ENCODE measurements around the gene PTPN23.
"Not testable (repeated sequence)": the region's sequence is repeated elsewhere in the genome, so short reads cannot be mapped to it uniquely, and the experiment has no call there.

The PTPN23 gene, protein sequence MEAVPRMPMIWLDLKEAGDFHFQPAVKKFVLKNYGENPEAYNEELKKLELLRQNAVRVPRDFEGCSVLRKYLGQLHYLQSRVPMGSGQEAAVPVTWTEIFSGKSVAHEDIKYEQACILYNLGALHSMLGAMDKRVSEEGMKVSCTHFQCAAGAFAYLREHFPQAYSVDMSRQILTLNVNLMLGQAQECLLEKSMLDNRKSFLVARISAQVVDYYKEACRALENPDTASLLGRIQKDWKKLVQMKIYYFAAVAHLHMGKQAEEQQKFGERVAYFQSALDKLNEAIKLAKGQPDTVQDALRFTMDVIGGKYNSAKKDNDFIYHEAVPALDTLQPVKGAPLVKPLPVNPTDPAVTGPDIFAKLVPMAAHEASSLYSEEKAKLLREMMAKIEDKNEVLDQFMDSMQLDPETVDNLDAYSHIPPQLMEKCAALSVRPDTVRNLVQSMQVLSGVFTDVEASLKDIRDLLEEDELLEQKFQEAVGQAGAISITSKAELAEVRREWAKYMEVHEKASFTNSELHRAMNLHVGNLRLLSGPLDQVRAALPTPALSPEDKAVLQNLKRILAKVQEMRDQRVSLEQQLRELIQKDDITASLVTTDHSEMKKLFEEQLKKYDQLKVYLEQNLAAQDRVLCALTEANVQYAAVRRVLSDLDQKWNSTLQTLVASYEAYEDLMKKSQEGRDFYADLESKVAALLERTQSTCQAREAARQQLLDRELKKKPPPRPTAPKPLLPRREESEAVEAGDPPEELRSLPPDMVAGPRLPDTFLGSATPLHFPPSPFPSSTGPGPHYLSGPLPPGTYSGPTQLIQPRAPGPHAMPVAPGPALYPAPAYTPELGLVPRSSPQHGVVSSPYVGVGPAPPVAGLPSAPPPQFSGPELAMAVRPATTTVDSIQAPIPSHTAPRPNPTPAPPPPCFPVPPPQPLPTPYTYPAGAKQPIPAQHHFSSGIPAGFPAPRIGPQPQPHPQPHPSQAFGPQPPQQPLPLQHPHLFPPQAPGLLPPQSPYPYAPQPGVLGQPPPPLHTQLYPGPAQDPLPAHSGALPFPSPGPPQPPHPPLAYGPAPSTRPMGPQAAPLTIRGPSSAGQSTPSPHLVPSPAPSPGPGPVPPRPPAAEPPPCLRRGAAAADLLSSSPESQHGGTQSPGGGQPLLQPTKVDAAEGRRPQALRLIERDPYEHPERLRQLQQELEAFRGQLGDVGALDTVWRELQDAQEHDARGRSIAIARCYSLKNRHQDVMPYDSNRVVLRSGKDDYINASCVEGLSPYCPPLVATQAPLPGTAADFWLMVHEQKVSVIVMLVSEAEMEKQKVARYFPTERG (N-terminal part only)

DNA sequence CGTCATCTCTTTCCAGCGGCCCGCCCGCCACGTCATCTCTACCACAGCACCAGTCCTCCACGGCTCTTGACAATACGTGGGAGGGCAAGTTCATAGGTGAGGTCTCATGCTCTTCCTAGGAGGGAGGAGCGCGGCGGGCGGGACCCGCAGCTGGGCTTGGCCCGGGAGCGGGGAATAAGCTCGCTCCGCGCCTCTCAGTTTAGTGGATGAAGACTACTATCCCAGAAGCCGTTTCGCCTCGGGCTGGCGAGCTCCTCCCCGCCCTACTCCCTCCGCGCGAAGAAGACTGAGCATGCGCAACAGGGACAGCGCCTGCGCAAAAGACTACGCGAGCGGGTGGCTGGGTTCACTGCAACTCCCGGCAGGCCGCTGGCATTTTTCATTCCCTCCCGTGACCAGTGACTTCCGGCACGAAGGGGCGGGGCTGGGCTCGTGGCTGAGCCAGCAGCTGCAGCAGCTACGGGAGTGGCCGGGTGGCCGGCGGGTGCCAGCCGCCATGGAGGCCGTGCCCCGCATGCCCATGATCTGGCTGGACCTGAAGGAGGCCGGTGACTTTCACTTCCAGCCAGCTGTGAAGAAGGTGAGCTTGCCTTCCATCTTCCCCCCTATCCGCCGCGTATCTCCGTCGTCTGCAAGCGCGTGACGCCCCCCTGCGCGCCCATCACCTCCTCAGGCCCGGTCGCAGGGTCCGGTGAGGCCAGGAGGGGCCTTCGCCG, at the start of gene PTPN23:
Gene PTPN23 (plus strand): TSS at position 421 of the 716 bp plus-strand sequence. CDS start 76 bp downstream, at position 497.
- peak; percentile 99 for DNase-seq (ENCODE audit: low spot score)

DNA sequence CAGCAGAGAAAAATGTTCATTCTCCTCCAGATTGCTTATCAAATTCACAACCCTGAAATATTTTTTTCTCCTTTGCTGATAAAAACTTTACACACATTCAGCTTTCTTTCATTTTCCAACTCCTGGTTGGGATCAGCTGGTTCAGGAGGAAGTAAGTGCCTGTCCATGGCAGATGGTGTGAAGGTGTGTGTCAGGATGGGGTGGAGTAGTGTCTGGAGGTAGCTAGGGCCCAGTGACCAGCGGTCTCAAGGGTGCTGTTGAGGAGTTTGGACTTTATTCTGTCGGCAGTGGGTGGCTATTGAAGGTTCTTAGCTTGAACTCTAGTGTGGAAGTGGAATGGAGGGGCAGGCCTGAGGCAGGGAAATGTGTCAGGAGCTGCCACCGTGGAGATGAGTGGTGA, 46.9 kb upstream of the PTPN23 start:
- DNase-seq (ENCODE audit: low spot score), result no peak

DNA sequence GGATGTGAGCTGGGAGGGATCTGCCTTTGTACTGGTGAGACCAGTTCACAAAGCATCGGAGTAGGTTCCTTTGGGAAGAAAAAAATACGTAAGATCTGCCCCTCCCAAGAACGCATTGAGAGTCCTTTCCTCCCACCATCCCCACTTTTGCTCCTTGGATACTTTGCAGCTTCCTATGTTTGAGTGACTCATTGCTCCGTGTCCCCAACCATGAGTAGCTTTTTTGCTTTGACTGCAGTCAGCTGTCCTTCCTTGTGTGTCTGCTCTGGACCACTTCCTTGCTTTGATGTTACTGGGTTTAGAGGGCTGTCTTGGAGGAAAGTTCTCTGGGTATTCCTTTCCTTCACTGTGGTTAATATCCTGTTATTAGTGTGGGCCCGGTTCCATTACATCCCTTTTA, 43.2 kb upstream of the PTPN23 start:
- no peak for DNase-seq (ENCODE audit: low spot score)

DNA sequence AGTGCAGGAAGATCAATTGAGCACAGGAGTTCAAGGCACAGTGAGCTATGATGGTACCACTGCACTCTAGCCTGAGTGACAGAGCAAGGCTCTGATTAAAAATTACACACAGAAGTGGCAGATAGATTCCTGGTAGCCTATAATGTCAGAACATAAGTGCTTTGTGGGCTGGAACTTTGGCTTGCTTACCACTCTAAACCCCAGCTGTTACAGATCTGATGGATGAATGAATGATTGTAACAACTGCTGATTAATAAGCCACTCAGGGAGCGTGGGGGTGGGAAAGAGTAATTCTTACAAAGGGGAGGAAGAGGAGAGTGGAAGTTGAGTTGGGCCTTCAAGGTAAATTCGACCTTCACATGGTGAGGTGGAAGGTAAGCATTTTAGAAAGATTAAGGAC, 40.9 kb upstream of the PTPN23 start:
- DNase-seq (ENCODE audit: low spot score), result no peak

DNA sequence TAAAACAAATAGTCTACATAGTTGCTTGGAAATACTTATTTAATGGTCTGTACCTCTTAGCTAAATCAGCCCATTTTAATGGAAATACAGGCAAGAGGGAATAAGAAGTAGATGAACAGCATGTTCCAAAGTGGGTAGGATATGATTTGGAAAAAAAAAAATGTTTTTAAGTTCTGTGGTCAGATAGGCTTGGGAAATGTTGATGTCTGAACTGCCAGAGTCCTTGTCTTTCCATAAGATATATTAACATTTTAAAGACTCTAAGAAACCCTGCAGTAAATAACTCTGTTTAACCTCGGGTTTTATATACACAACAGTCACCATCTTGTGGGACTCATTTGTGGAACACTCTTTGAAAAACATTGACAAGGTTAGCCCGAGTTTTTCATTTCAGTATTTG, 40.0 kb upstream of the PTPN23 start:
- DNase-seq (ENCODE audit: low spot score), result no peak

DNA sequence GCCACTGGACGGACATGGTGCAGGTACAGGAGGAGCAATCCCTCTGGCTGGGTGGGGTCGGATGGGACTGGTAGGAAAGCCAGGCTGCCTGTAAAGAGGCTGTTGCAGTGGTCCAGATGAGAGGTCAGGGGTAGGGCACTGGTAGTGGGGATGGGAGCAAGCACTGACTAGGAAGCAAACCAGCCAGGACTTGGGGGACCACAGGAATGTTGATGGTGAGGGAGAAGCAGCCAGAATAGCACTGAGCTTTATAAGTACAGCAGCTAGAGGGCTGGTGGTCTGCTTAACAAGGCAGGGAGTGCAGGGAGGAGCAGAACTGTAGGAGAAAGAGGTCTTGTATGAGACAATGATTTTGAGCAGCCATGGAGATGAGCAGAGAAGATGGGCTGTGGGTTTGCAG, 38.7 kb upstream of the PTPN23 start:
- DNase-seq (ENCODE audit: low spot score), result no peak

DNA sequence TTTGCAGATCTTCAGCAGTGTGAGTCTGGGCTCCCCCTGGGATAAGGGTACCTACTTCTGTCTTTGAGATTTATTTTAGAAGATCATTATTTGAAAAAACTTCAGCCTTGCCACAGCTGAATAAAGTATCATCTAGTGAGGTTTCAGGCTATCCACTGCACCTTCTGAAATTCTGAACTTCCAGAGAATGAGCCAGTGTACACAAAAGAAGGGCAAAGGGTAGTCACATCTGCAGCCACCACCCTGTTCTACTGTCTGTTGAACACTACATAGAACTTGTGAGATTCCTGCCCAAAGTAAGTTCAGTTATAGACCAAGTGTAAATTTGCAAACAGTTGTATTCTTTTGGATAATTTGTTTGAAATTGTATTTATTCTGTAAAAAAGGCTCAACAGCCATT, 38.0 kb upstream of the PTPN23 start:
- no peak for DNase-seq (ENCODE audit: low spot score)

DNA sequence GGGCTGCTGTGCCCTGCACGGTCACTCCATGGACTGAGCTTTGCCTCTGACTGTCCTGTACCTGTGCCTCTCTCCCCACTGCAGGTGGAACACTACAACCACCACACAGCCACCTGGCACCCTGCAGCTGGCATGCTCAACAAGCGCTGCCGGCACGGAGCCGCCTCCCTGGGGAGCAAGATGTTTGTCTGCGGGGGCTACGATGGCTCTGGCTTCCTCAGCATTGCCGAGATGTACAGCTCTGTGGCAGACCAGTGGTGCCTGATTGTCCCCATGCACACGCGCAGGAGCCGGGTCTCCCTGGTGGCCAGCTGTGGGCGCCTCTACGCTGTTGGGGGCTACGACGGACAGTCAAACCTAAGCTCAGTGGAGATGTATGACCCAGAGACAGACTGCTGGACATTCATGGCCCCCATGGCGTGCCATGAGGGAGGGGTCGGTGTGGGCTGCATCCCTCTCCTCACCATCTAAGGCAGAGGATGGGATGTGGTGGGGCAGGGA, 37.3 kb upstream of the PTPN23 start:
- DNase-seq (ENCODE audit: low spot score), result no peak

DNA sequence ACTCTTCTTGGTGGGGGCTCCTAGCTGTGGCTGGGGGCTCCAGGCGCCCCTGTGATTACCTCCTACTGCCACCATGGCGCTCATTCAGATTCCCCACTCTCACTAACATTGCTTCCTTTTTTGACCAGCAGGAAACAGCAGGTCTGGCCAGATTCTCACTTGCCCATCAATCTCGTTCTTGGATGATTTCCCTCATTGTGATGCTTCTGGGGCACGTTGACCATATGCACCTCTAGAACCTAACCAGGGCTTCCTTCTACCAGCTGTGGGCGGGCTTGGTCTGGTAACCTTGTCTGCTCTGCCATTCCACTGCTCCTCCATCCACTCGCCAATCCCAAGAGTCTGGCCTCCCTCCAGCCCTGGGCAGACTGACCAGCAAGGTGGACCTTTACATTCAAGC, 35.9 kb upstream of the PTPN23 start:
- no peak for DNase-seq (ENCODE audit: low spot score)

DNA sequence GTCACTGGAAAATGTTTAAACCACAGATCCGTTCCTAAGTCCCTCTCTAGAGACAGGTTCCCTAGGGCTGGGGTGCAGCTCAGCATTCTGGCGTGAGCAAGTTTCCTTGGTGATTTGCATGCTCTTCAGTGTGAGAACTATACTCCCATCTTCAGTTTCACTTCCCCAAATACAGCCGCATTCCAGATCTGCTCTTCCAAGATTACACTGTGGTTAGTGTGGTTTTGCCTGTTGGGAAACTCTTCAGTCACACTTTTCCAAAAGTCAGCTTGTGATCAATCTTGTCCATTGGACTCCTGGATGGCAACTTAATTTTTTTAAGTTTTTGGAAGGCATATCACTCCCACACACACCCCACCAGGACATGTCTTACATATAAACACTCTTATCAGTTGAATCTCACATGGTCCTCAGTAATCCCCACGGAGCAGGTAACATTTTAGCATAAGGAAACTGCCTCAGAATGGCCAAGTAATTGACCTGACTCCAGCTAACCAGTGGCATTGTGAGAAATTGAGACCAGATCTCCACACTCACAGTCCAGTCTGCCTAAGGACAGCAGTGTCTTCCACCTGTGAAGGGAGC, 33.5 kb upstream of the PTPN23 start:
- no peak for DNase-seq (ENCODE audit: low spot score)

DNA sequence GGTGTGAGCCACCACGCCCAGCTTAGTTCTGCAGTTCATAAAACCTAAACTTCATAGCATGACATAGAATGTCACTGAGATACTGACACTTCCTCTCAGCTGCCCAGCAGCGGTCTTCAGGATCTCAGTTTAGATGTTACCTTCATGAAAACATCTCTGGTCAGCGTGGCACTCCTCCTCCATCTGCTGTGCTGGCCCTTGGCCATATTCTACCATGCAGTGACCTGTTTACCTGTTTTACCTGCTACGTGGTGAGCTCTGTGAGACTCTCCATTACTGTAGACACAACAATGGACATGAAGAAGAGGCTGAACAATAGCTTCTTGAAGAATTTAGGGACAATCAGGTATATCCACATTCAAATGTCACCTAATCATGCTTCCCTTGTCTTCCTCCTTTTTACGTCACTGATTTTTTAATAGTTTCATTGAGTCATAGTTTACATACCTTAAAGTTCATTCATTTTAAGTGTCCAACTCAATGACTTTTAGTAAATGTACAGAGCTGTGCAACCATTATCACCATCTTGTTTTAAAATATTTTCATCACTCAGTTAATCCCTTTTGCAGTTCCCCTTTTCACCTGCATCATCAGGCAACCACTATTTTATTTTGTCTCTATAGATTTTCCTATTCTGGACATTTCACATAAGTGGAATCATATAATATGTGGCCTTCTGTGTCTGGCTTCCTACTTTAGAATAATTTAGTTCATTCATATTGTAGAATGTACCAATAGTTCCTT, 32.2 kb upstream of the PTPN23 start:
- no peak for DNase-seq (ENCODE audit: low spot score)

DNA sequence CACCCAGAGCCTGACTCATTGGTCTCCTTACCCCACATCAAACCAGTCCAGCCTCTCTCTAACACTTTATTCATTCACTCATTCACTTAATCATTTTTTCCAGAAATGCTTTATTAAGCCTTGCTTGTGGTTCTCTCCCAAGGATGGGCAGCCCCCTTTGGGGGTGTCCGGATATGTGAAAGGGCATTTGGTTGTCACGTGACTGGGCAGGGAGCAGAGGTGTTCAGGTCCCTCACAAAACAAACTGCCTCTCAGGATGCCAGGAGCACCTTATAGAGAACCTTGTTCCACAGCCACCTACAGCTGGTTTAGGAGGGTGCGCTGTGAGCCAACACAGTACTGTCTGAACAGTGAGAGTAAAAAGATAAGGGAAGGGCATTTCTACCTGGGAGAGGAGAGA, 25.8 kb upstream of the PTPN23 start:
- no peak for DNase-seq (ENCODE audit: low spot score)

DNA sequence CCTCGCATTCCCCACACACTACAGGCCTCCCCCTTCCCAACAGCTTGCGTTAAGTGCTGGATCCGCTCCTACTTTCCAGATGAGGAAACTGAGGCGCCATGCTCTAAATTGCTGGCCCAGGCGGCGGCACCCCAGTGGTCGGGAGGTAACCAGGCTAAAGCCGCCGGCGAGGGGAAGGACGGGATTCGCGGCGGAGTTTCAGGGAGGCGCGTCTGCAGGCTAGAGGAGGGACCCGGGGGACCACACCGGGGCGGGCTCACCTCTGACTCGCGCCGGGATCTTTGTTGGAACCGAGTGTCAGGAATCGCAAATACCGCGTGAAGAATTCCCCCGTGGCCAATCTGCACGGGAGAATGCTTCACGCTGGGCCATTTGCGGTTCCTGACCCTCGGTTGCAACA, 24.6 kb upstream of the PTPN23 start:
- no peak for DNase-seq (ENCODE audit: low spot score)

DNA sequence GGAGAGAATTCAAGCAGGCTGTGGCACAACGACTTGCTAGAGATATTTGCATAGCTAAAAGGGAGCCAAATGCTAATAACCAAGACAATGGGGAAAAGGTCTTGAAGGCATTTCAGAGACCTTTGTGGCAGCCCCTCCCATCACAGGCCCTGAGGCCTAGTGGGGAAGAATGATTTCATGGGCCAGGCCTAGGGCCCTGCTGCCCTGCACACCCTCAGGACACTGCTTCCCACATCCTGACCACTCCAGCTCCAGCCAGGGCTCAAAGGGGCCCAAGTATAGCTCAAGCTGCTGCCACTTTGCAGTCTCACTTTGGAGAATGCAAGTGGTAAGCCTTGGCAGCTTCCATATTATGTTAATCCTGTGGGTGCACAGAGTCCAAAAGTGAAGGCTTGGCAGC, 21.5 kb upstream of the PTPN23 start:
- no peak for DNase-seq (ENCODE audit: low spot score)

DNA sequence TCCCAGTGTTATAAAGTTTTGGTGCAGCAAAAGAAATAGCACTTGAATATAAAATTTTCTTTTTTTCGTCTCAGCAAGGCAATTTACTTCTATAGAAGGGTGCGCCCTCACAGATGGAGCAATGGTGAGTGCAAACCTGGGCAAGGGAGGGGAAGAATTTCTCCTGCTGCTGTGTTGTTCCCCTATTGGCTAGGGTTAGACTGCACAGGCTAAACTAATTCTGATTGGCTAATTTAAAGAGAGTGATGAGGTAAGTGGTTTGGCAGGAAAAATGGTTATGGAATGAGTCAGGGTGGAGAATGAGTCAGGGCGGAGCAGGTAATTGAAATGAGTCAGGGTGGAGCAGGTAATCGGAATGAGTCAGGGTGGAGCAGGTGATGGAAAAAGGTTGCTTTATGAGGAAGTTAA, 20.7 kb upstream of the PTPN23 start:
- DNase-seq (ENCODE audit: low spot score), result not testable (repeated sequence)

DNA sequence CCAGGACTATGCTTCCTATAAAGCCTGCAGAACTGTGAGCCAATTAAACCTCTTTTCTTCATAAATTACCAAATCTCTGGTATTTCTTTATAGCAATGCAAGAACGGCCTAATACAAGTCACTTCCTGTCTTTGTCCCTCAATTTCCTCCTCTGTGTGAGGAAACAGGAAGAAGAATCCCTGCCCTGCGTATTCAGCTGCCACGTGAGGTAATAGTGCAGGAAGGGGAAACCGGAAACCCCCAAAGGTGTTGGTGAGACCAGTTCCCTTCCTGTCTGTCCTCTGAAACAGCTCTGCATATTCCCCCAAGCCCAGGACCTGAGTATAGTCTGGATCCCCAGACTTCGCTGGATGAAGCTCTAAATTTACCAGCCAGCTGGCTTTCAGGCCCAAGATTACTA, 18.1 kb upstream of the PTPN23 start:
- peak; percentile 12 for DNase-seq (ENCODE audit: low spot score)

DNA sequence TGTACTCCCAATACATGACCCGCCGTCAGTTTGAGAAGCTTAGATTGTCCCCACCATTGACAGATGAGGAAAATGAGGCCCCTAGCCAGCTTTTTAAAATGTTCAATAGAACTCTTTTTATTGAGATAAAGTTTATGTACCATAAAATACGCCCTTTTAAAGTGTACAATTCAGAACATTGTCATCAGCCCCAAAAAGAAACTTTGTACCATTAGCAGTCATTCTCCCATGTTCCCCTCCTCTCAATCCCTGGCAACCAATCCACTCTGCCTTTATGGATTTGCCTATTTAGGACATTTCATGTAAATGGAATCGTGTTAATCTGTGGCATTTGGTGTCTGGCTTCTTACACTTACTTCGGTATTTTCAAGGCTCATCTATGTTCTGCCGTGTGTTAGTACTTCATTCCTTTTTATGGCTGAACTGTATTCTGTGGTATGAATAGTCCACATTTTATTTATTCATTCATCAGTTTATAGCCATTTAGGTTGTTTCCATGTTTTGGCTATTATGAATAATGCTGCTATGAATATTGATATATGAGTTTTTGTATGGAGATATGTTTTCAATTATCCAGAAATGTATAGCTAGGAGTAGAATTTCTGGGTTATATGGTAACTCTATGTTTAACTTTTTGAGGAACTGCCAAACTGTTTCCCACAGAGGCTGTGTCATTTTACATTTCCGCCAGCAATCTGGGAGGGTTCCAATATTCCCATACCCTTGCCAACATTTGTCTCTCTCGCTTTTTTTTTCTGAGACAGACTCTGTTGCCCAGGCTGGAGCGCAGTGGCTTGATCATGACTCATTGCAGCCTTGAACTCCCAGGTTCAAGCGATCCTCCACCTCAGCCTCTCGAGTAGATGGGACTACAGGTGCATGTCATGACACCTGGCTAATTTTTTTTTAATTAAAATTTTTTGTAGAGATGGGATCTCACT, 15.3 kb upstream of the PTPN23 start:
- no peak for DNase-seq (ENCODE audit: low spot score)

DNA sequence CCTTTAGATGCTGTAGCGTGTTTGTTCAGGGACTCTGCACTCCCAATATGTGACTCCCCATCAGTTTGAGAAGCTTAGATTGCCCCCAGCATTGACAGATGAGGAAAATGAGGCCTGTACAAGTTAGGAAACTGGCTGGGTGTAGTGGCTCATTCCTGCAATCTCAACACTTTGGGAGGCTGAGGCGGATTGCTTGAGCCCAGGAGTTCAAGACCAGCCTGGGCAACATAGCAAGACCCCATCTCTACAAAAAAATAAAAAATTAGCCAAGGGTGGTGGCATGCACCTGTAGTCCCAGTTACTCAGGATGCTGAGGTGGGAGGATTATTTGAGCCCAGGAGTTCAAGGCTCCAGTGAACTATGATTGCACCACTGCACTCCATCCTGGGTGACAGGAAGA, 14.0 kb upstream of the PTPN23 start:
- DNase-seq (ENCODE audit: low spot score), result no peak

DNA sequence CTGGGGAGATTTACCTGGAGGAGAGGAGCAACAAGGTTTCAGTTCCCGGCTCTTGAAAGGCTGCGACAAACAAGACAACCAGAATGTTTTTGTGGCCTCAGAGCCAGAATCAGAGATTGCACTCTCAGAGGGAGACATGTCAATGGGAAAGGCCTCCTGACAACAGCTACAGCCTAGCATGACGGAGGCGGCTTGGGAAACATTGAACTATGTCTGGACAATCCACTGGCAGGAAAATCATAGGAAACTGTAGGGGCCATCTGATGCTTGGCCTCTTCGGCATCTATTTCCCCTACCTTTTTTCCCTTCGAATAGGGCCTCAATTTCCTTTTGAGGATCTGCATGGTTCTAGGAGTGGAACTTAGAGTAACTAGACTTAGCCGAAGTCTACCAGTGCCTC, 13.2 kb upstream of the PTPN23 start:
- DNase-seq (ENCODE audit: low spot score), result no peak

Measured in CD4-positive, alpha-beta T cell treated with Interleukin-2 at 100 ng/mL for 4 hours (primary cell).